ENCODE results near the gene ATP6V1C2.

DNA sequence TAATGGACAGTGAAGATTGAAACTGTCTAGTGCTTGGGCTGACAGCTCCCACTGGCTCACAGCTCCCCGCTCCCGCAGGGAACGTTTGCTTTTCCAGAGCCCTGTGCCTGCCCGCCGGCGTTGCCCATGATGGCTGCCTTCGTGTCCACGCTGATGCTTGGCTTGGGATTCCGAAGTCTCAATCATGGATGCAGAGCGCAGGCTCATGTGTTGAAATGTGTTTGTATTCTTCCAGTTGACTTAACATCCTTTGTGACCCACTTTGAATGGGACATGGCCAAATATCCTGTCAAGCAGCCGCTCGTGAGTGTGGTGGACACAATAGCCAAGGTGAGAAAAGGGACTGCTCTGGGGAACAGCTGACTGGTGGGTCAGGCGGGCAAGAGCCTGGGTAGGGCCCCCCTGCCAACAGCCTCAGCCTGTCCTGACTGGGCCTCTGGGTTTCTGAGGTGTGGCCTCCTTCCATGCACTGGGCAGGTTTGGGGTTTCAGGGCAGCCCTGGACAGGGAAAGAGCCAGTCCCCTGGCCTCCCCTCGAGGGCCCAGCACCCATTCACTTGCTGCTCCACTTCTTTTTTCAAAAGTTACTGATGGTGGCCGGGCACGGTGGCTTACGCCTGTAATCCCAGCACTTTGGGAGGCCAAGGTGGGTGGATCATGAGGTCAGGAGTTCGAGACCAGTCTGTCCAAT, 42.8 kb downstream of the ATP6V1C2 start:
- TF ChIP-seq, protein P1, sequence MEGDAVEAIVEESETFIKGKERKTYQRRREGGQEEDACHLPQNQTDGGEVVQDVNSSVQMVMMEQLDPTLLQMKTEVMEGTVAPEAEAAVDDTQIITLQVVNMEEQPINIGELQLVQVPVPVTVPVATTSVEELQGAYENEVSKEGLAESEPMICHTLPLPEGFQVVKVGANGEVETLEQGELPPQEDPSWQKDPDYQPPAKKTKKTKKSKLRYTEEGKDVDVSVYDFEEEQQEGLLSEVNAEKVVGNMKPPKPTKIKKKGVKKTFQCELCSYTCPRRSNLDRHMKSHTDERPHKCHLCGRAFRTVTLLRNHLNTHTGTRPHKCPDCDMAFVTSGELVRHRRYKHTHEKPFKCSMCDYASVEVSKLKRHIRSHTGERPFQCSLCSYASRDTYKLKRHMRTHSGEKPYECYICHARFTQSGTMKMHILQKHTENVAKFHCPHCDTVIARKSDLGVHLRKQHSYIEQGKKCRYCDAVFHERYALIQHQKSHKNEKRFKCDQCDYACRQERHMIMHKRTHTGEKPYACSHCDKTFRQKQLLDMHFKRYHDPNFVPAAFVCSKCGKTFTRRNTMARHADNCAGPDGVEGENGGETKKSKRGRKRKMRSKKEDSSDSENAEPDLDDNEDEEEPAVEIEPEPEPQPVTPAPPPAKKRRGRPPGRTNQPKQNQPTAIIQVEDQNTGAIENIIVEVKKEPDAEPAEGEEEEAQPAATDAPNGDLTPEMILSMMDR (IDR thresholded peaks at IDR 0.05), result no peak
- no peak for TF ChIP-seq POLR2A (IDR thresholded peaks at IDR 0.05)
